ENCODE measurements around the gene ANKRD52. TPM values are rescaled to one million over a fixed set of nuclear protein-coding genes. Genes with fewer than 3 reads are reported as not detected.

Gene ANKRD52
- total and polyA plus RNA-seq, 9 of the 15 experiments (the other 6 are each of a cell fraction or from before 2014, with no cell fraction given) = 0.52 to 46.8 (median 7.9) TPM

DNA sequence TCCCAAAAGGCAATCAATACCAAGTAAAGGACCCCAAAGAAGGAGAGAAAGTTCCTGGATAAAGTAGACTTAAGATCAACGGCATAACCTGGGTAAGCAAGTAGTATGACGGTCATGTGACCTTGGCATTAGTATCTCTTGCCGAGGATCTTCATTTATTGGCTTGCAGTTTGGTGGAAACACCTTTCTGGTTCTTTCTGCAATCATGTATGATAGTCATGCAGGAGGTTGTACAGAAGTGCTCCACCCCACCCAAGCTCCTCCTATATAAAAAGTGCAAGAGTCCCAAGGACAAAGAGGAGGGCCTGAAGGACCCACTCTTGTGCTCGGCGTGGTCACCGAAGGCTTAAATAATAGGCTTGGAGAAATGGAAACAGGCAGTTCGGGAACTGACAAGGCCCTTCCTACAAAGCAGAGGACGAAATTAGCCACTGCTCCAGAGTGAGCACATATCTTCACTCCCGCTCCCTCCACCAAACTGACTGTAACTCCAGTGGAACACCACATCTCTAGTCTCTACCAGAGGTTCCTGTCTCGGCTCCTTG, 41.2 kb upstream of the ANKRD52 start (continued):
- TF ChIP-seq, protein P1, sequence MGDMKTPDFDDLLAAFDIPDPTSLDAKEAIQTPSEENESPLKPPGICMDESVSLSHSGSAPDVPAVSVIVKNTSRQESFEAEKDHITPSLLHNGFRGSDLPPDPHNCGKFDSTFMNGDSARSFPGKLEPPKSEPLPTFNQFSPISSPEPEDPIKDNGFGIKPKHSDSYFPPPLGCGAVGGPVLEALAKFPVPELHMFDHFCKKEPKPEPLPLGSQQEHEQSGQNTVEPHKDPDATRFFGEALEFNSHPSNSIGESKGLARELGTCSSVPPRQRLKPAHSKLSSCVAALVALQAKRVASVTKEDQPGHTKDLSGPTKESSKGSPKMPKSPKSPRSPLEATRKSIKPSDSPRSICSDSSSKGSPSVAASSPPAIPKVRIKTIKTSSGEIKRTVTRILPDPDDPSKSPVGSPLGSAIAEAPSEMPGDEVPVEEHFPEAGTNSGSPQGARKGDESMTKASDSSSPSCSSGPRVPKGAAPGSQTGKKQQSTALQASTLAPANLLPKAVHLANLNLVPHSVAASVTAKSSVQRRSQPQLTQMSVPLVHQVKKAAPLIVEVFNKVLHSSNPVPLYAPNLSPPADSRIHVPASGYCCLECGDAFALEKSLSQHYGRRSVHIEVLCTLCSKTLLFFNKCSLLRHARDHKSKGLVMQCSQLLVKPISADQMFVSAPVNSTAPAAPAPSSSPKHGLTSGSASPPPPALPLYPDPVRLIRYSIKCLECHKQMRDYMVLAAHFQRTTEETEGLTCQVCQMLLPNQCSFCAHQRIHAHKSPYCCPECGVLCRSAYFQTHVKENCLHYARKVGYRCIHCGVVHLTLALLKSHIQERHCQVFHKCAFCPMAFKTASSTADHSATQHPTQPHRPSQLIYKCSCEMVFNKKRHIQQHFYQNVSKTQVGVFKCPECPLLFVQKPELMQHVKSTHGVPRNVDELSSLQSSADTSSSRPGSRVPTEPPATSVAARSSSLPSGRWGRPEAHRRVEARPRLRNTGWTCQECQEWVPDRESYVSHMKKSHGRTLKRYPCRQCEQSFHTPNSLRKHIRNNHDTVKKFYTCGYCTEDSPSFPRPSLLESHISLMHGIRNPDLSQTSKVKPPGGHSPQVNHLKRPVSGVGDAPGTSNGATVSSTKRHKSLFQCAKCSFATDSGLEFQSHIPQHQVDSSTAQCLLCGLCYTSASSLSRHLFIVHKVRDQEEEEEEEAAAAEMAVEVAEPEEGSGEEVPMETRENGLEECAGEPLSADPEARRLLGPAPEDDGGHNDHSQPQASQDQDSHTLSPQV (IDR thresholded peaks at IDR 0.05) = 0 out of 2 replicates have a peak, but pooled peaks have one; percentile 35

DNA sequence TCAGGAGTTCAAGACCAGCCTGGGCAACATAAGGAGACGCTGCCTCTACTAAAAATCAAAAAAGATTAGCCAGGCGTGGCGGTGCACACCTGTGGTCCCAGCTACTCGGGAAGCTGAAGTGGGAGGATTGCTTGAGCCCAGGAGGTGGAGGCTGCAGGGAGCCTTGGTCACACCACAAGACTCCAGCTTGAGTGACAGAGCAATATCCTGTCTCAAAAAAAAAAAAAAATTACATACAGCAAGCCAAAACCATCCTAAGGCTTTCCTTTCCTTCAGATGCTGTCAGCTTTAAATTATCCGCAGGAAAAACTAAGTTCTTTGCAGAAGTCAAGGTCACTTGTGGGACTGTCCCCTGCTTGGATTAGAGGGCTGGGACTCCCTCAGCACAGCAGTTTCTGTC, 40.6 kb upstream of the ANKRD52 start:
- whole genome bisulfite sequencing (ENCODE audit: insufficient coverage, low coverage, missing lambda C conversion rate) = 39% methylated on average over 5 of the region's 5 CpGs
- CTCF ChIA-PET (ENCODE audit: low intra/inter-chr PET ratio) = interaction anchor here (0.6 kb wide), 1 partner anchor 248 kb away, joined by 4 read pairs; no protein-coding TSS in a partner anchor
- FAIRE-seq (no peak), DNase-seq (ENCODE audit: extremely low read depth in 1 of 4, low spot score in 3 of 4) (no peak), ATAC-seq (no peak)
- intact Hi-C loops (cut with micrococcal nuclease) (no loop called here), in situ Hi-C loops (cut with MboI) (no loop called here)
- no peaks in the 10 kb centered on the region for H3K9me3 ChIP-seq (replicated peaks; ENCODE audit: control insufficient read depth, insufficient read depth, low read depth, low read length)
- no TSS peak for BruUV-seq (replicated peaks)
- H3K27ac ChIP-seq (ENCODE audit: extremely low read depth, low read depth, low read length) = peak overlapping the region; percentile 98
- peaks cover 3% of the 10 kb centered on the region; the same call in 1 of the 2 replicates for H4K20me1 ChIP-seq (replicated peaks; ENCODE audit: control insufficient read depth, insufficient read depth, low read length)
- H2AFZ ChIP-seq (ENCODE audit: low read depth, low read length) = no peak overlapping the region; the same call in 1 of the 2 replicates
- peak overlapping the region; percentile 76 to 87 for H3K9ac ChIP-seq (ENCODE audit: insufficient read depth in 1 of 2, low read depth in 2 of 2, low read length in 2 of 2)
- peak overlapping the region; percentile 64 for H3K4me3 ChIP-seq
- H3K79me2 ChIP-seq (ENCODE audit: control insufficient read depth, insufficient read depth, low read length) = peaks cover 66% of the 10 kb centered on the region
- peak overlapping the region; percentile 80 for H3K4me2 ChIP-seq (ENCODE audit: insufficient read depth, low read length)
- POLR2A ChIA-PET = interaction anchor here (0.6 to 3.2 kb wide), 8 partner anchors 9 to 161 kb away, joined by 3 to 18 read pairs (median 3); partner anchors contain the start of gene CNPY2
- no peaks in the 10 kb centered on the region for H3K27me3 ChIP-seq (ENCODE audit: control insufficient read depth in 2 of 2, insufficient read depth in 2 of 2, low read length in 2 of 2)
- H3K4me1 ChIP-seq (replicated peaks in 1 of 2; ENCODE audit: control insufficient read depth in 2 of 2, insufficient read depth in 2 of 2, low read length in 2 of 2) = peaks cover 22 to 42% of the 10 kb centered on the region in 2 experiments
- no peaks in the 10 kb centered on the region for H3K9me1 ChIP-seq (ENCODE audit: control insufficient read depth, insufficient read depth, low read length)
- H3K36me3 ChIP-seq (ENCODE audit: control insufficient read depth, insufficient read depth, low read length) = peaks cover 54% of the 10 kb centered on the region
- TF ChIP-seq HCFC1 (IDR thresholded peaks at IDR 0.05; ENCODE audit: low read depth, low read length) = no peak
- TF ChIP-seq, protein P2, sequence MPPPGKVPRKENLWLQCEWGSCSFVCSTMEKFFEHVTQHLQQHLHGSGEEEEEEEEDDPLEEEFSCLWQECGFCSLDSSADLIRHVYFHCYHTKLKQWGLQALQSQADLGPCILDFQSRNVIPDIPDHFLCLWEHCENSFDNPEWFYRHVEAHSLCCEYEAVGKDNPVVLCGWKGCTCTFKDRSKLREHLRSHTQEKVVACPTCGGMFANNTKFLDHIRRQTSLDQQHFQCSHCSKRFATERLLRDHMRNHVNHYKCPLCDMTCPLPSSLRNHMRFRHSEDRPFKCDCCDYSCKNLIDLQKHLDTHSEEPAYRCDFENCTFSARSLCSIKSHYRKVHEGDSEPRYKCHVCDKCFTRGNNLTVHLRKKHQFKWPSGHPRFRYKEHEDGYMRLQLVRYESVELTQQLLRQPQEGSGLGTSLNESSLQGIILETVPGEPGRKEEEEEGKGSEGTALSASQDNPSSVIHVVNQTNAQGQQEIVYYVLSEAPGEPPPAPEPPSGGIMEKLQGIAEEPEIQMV (tag; conservative IDR thresholded peaks at IDR 0.05; ENCODE audit: low read depth) = no peak
- TF ChIP-seq HDAC6 (IDR thresholded peaks at IDR 0.05; ENCODE audit: low read depth, low read length) = no peak
- TF ChIP-seq KHSRP (IDR thresholded peaks at IDR 0.05) = no peak
- TF ChIP-seq, protein P3, sequence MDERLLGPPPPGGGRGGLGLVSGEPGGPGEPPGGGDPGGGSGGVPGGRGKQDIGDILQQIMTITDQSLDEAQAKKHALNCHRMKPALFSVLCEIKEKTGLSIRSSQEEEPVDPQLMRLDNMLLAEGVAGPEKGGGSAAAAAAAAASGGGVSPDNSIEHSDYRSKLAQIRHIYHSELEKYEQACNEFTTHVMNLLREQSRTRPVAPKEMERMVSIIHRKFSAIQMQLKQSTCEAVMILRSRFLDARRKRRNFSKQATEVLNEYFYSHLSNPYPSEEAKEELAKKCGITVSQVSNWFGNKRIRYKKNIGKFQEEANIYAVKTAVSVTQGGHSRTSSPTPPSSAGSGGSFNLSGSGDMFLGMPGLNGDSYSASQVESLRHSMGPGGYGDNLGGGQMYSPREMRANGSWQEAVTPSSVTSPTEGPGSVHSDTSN (CRISPR knock-in tag; IDR thresholded peaks at IDR 0.05; ENCODE audit: low read depth) = no peak
- TF ChIP-seq, protein P3 (tag; conservative IDR thresholded peaks at IDR 0.05; ENCODE audit: low read depth) = 0 out of 2 replicates have a peak, but pooled peaks have one; percentile 32
- TF ChIP-seq HEY1 (CRISPR knock-in tag; IDR thresholded peaks at IDR 0.05; ENCODE audit: borderline replicate concordance) = no peak
- TF ChIP-seq, protein P4, sequence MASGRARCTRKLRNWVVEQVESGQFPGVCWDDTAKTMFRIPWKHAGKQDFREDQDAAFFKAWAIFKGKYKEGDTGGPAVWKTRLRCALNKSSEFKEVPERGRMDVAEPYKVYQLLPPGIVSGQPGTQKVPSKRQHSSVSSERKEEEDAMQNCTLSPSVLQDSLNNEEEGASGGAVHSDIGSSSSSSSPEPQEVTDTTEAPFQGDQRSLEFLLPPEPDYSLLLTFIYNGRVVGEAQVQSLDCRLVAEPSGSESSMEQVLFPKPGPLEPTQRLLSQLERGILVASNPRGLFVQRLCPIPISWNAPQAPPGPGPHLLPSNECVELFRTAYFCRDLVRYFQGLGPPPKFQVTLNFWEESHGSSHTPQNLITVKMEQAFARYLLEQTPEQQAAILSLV (tag; IDR thresholded peaks at IDR 0.05) = no peak
- no peak for TF ChIP-seq POLR2A (conservative IDR thresholded peaks at IDR 0.05)
- no peak for TF ChIP-seq SRSF7 (optimal IDR thresholded peaks at IDR 0.05; ENCODE audit: low read depth, low read length)

Measured in K562 (cell line).